Fibroblast of lung (primary cell): Measurements from ENCODE around the gene NPEPL1. TPM values are rescaled to one million over a fixed set of nuclear protein-coding genes. Genes with fewer than 3 reads are reported as not detected.

ENCODE experiments used
- DNase-seq, 2 donors: peaks; one replicate each; pipeline versions ENCODE4 v3.0.0 to v3.0.0-alpha.2; 2010; ENCODE audit warnings: low read depth in 2 of 2
- H2AFZ ChIP-seq: 2 replicates; pipeline ENCODE4 v1.5.1; 2012; ENCODE audit warnings: low read length, control low read depth, inconsistent platforms
- H3K27ac ChIP-seq: 2 replicates; pipeline ENCODE4 v1.5.1; 2011; ENCODE audit warnings: low read length, control low read depth; ENCODE audit not compliant: insufficient read depth
- H3K27me3 ChIP-seq: 2 replicates; pipeline ENCODE4 v1.5.1; 2011; ENCODE audit warnings: mild to moderate bottlenecking, low read length; ENCODE audit not compliant: control insufficient read depth, insufficient read depth
- H3K36me3 ChIP-seq: 2 replicates; pipeline ENCODE4 v1.5.1; 2011; ENCODE audit warnings: low read length; ENCODE audit not compliant: control insufficient read depth, insufficient read depth
- H3K4me1 ChIP-seq: 2 replicates; pipeline ENCODE4 v1.5.1; 2011; ENCODE audit warnings: low read length; ENCODE audit not compliant: control insufficient read depth, insufficient read depth; ENCODE audit errors: extremely low read depth
- H3K4me2 ChIP-seq: 2 replicates; pipeline ENCODE4 v1.5.1; 2011; ENCODE audit warnings: low read length, control low read depth; ENCODE audit not compliant: insufficient read depth; ENCODE audit errors: extremely low read depth
- H3K4me3 ChIP-seq, 4 experiments: fragments of 200-600 bp in 1 of 4; sonication (generic) in 1 of 4; replicated peaks in 1 of 4; 2 replicates each; pipeline ENCODE4 v1.5.1; 2011 to 2016; ENCODE audit warnings: low read length in 4 of 4, low read depth in 3 of 4, mild to moderate bottlenecking in 3 of 4, control low read depth in 2 of 4, inconsistent platforms in 1 of 4, mixed read lengths in 1 of 4; ENCODE audit not compliant: insufficient read depth in 1 of 4; ENCODE audit errors: control extremely low read depth in 1 of 4
- H3K79me2 ChIP-seq: 2 replicates; pipeline ENCODE4 v1.5.1; 2012; ENCODE audit warnings: mild to moderate bottlenecking, low read length, inconsistent platforms; ENCODE audit not compliant: control insufficient read depth, insufficient read depth
- H3K9ac ChIP-seq: 2 replicates; pipeline ENCODE4 v1.5.1; 2011; ENCODE audit warnings: mild to moderate bottlenecking, low read length, control low read depth; ENCODE audit not compliant: insufficient read depth
- H3K9me3 ChIP-seq: 2 replicates; pipeline ENCODE4 v1.5.1; 2012; ENCODE audit warnings: low read depth, low read length; ENCODE audit not compliant: control insufficient read depth, insufficient read depth
- H4K20me1 ChIP-seq: 2 replicates; pipeline ENCODE4 v1.5.1; 2011; ENCODE audit warnings: low read length; ENCODE audit not compliant: control insufficient read depth, insufficient read depth; ENCODE audit errors: extremely low read depth
- CTCF ChIP-seq, 2 donors: IDR thresholded peaks in 1 of 2; conservative IDR thresholded peaks in 1 of 2; 1 replicate in 1 of 2; 2 replicates in 1 of 2; pipeline ENCODE4 v1.5.1; 2011 to 2012; ENCODE audit warnings: low read length in 2 of 2, control low read depth in 1 of 2, inconsistent platforms in 1 of 2, low read depth in 1 of 2, mild to moderate bottlenecking in 1 of 2
- EZH2 ChIP-seq: IDR thresholded peaks from 2 replicates; pipeline ENCODE4 v1.5.1; 2012; ENCODE audit warnings: low read length, control low read depth, mild to moderate bottlenecking; ENCODE audit errors: missing control alignments
- polyA plus RNA-seq, 2 donors: library from polyadenylated mRNA; depleted of rRNA in 1 of 2; stranded (reverse) in 1 of 2; unstranded in 1 of 2; fragments of >200 nt; gene quantifications; 2 replicates each; pipeline ENCODE4 v1.2.1, GENCODE V29; 2011 to 2012; ENCODE audit warnings: missing spikeins in 1 of 2
- total RNA-seq: library from RNA; depleted of rRNA; stranded (reverse); fragments of >200 nt; gene quantifications from 2 replicates; pipeline ENCODE4 v1.2.1, GENCODE V29; 2014

NPEPL1 gene
- total and polyA plus RNA-seq, 2 donors (not counting 1 experiment from before 2014, with no cell fraction given), result 2.9 to 24.6 TPM

GRCh38 chr20:58691773-58692578 is 624 bp upstream of the NPEPL1 start:
- Histone ChIP-seq H3K9ac (peak overlapping the region; percentile 30), H3K4me3 (no peak overlapping the region)

GRCh38 chr20:58693226-58694006 is 816 bp downstream of the NPEPL1 start:
- H2AFZ ChIP-seq, result peak overlapping the region; percentile 10
- H3K27ac ChIP-seq, result no peak overlapping the region
- H3K9me3 ChIP-seq, result no peaks in the 10 kb centered on the region
- DNase-seq, result no peak
- H3K9ac ChIP-seq, result peak overlapping the region; percentile 66
- H3K27me3 ChIP-seq, result no peaks in the 10 kb centered on the region
- H3K36me3 ChIP-seq, result peaks cover 6% of the 10 kb centered on the region
- peak overlapping the region; percentile 19 to 55 (median 34) for H3K4me3 ChIP-seq
- H3K4me1 ChIP-seq, result peaks cover 8% of the 10 kb centered on the region
- no peaks in the 10 kb centered on the region for H3K79me2 ChIP-seq
- H3K4me2 ChIP-seq, result peak overlapping the region; percentile 62
- H4K20me1 ChIP-seq, result no peaks in the 10 kb centered on the region
- TF ChIP-seq CTCF (conservative IDR thresholded peaks at IDR 0.05 in 1 of 2, IDR thresholded peaks at IDR 0.05 in 1 of 2; ENCODE audit: low read depth in 1 of 2, low read length in 2 of 2) (no peak), EZH2 (no peak)

More at GRCh38 chr20:58691773-58692578, 624 bp upstream of the NPEPL1 start:
- TF ChIP-seq CTCF (conservative IDR thresholded peaks at IDR 0.05 in 1 of 2, IDR thresholded peaks at IDR 0.05 in 1 of 2; ENCODE audit: low read depth in 1 of 2, low read length in 2 of 2) (no peak), EZH2 (no peak)
- peak overlapping the region; percentile 44 for H2AFZ ChIP-seq
- peaks cover 8% of the 10 kb centered on the region for H3K4me1 ChIP-seq
- H3K27ac ChIP-seq, result peak overlapping the region; percentile 38
- no peaks in the 10 kb centered on the region for H4K20me1 ChIP-seq
- H3K79me2 ChIP-seq, result no peaks in the 10 kb centered on the region
- H3K9me3 ChIP-seq, result no peaks in the 10 kb centered on the region
- DNase-seq, result peak in 1 of 2 donors; percentile 53
- no peaks in the 10 kb centered on the region for H3K27me3 ChIP-seq
- H3K36me3 ChIP-seq, result peaks cover 3% of the 10 kb centered on the region
- H3K4me2 ChIP-seq, result no peak overlapping the region
